Small intestine (tissue), 7 donors: Measurements from ENCODE around the gene KNSTRN. TPM values are rescaled to one million over a fixed set of nuclear protein-coding genes. Genes with fewer than 3 reads are reported as not detected.

Source experiments
- DNase-seq, 2 donors: peaks; one replicate each; pipeline versions ENCODE4 v3.0.0 to v3.0.0-alpha.2; 2013
- FAIRE-seq: peaks from 2 replicates; lab custom pipeline; 2012; peaks lifted over from hg19 to GRCh38; lab: Jason Lieb, UNC
- H3K27ac ChIP-seq, 3 donors: one replicate each; pipeline ENCODE4 v1.5.1; 2013; ENCODE audit warnings: low read length in 2 of 3, mild to moderate bottlenecking in 2 of 3, control low read depth in 1 of 3, inconsistent platforms in 1 of 3, low read depth in 1 of 3, moderate library complexity in 1 of 3
- H3K27me3 ChIP-seq, 3 donors: one replicate each; pipeline ENCODE4 v1.6.1; 2013; ENCODE audit warnings: low read length in 3 of 3, inconsistent platforms in 1 of 3; ENCODE audit not compliant: control insufficient read depth in 3 of 3, insufficient read depth in 3 of 3
- H3K36me3 ChIP-seq, 3 donors: one replicate each; pipeline ENCODE4 v1.6.1; 2013; ENCODE audit warnings: low read length in 3 of 3, inconsistent platforms in 1 of 3, low read depth in 1 of 3, mild to moderate bottlenecking in 1 of 3, moderate library complexity in 1 of 3; ENCODE audit not compliant: control insufficient read depth in 3 of 3, insufficient read depth in 2 of 3
- H3K4me1 ChIP-seq, 3 donors: one replicate each; pipeline ENCODE4 v1.6.1; 2013; ENCODE audit warnings: low read length in 2 of 3, inconsistent platforms in 1 of 3, low read depth in 1 of 3, mild to moderate bottlenecking in 1 of 3, moderate library complexity in 1 of 3; ENCODE audit not compliant: control insufficient read depth in 3 of 3, insufficient read depth in 2 of 3
- H3K4me3 ChIP-seq, 3 donors: one replicate each; pipeline ENCODE4 v1.5.1; 2013; ENCODE audit warnings: low read length in 3 of 3, control low read depth in 1 of 3, inconsistent platforms in 1 of 3, low read depth in 1 of 3, mild to moderate bottlenecking in 1 of 3, moderate library complexity in 1 of 3
- H3K9me3 ChIP-seq, 2 donors: one replicate each; pipeline ENCODE4 v1.6.1; 2013; ENCODE audit warnings: low read depth in 1 of 2, low read length in 1 of 2; ENCODE audit not compliant: control insufficient read depth in 2 of 2, insufficient read depth in 1 of 2
- WGBS, 3 donors: extraction: QIAGEN DNeasy Blood & Tissue Kit; methylation state at CpG; one replicate each; pipeline ENCODE4 v1.1.7; 2013; 5-methylcytosine and 5-hydroxymethylcytosine counted together
- polyA plus RNA-seq, 4 donors: library from polyadenylated mRNA; stranded (reverse) in 3 of 4; unstranded in 1 of 4; fragments of 200-250 nt in 3 of 4; fragments of 120-200 nt in 1 of 4; gene quantifications; one replicate each; pipeline versions ENCODE4 v1.2.1 to v1.2.3, GENCODE V29; 2013
- donor health status: healthy with polysubstance abuse.
- donor health status: control.
- donor health status: control.
- donor health status: Bipolar disorder and iron deficiency.
- donor health status: healthy.

KNSTRN gene
- polyA plus RNA-seq, 4 donors = 4.1 to 24.3 (median 12.9) TPM

DNA sequence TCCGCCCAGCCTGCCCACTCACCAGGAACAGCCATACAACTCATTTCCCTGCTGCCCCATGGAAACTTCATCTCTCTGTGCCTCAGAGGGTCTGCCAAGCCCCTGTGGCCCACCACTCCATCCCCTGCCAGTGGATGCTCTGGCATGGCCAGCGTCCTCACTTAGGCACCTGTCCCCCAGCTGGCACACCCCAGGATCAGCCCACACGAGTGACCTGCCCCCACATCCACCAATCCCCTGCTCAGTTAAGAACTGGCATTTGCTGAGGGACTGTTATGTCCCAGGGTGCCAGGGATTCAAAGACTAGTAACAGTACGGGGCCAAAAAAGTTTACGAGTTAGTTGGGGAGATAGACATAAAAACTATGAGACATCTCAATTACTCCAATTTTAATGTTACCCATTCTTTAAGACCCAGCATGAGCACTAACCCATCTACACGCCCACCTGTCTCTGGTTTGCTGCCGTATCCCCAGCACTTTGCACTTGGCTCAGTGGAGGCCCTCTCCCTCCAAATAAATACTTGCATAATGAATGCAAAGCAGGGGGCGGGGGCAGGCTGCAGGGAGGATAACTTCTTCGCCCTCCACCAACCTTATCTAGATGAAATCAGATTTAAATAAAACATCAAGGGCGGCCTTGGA is 46.7 kb downstream of the KNSTRN start:
- Histone ChIP-seq H3K4me1 (peaks cover 0 to 4% (median 0%) of the 10 kb centered on the region in 3 donors), H3K9me3 (no peaks in the 10 kb centered on the region), H3K27ac (no peak overlapping the region), H3K36me3 (peaks cover 0 to 8% (median 0%) of the 10 kb centered on the region in 3 donors), H3K4me3 (no peak overlapping the region), H3K27me3 (peaks cover 0 to 3% (median 0%) of the 10 kb centered on the region in 3 donors)
- 83 to 91% (median 89%) methylated on average over 9 to 10 of the region's 10 CpGs for WGBS, 3 donors
- FAIRE-seq = no peak
- DNase-seq = no peak

DNA sequence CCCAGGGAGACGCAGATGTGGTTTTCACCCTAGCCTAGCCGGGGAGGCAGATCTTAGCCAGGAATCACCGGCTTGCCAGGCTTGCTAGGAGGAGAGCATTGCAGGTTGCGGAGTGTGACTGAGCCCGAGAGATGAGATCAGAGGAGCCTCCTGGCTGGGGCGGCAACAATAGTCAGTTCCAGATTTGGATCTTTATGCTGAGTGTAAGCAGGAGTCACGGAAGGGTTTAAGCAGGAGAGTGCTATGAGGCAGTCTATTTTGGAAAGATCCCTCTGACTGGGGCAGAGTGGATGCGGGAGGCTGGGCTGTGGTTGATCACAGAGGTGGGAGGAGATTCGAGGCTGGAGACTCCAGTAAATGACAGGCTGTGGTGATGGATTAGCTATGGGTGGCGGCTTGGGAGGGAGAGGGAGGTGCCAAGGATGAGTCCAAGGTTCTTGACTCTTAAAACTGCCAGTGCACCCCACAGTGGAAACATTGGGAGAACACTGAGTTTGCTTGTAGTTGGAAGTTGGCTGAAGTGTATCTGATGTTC is 47.8 kb downstream of the KNSTRN start:
- H3K4me1 ChIP-seq = peaks cover 0 to 6% (median 0%) of the 10 kb centered on the region in 3 donors
- no peak overlapping the region for H3K27ac ChIP-seq
- DNase-seq (peak; percentile 56 to 79), FAIRE-seq (no peak)
- no peak overlapping the region for H3K4me3 ChIP-seq
- peaks cover 0 to 11% (median 1%) of the 10 kb centered on the region in 3 donors for H3K27me3 ChIP-seq
- WGBS, 3 donors = 10 to 45% (median 32%) methylated on average over 10 of the region's 10 CpGs
- no peaks in the 10 kb centered on the region for H3K9me3 ChIP-seq
- H3K36me3 ChIP-seq = peaks cover 0 to 8% (median 0%) of the 10 kb centered on the region in 3 donors

DNA sequence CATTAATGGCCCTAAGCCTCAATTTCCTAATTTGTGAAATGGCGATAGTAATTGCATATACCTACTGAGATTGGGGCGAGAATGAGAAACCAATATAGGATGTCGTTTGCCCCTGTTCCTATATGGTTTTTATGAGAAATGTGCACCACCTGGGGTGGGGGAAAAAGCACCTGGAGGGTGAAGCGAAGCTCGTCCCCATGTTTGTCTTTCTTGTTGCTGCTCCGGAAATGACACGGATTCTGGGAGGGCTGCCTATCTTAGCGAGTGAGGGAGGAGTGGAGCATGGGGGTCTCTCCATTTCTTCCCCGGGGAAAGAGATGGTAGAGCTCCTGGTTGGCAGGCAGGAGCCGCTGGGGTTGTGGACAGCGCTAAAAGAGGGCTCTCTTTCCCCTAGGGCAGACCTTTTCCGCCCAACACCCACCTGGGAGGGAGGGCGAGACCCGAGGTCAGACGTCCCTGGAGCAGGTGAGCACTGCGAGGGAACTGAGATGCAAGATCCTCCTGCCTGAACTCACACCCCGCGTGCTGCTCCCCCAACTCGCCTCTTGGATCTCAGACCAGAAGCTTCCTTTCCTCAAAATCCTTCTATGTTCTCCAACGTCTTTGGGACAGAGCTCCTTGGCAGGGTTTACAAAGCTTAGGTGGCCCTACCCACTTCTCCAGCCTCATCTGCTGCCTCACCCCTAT is 52.6 kb downstream of the KNSTRN start:
- WGBS, 3 donors = 50 to 59% (median 58%) methylated on average over 19 to 20 of the region's 20 CpGs
- Histone ChIP-seq H3K9me3 (no peaks in the 10 kb centered on the region), H3K4me1 (peaks cover 0 to 43% (median 3%) of the 10 kb centered on the region in 3 donors), H3K36me3 (peaks cover 0 to 4% (median 0%) of the 10 kb centered on the region in 3 donors), H3K27me3 (peaks cover 0 to 59% (median 12%) of the 10 kb centered on the region in 3 donors), H3K27ac (no peak overlapping the region), H3K4me3 (peak overlapping the region in 1 of 3 donors; percentile 9)
- no peak for DNase-seq
- no peak for FAIRE-seq

DNA sequence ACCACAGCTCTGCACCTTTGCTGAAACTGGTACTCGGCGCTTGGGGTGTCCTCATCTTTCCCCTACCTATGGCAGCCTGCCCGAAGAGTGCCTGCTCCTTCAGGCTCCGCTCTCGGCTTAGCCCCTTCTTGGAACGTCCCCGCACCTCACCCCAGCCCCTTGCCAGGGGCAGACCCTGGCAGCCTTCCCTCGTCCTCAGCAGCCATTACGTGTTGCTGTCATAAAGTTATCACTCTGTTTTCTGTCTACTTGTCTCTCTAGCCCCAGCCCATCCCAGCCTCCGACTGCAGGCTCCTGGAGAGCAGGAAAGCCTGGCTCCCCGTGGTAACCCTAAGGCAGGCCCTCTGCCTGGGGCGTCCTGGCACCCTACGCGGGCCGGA is 53.2 kb downstream of the KNSTRN start:
- FAIRE-seq (no peak), DNase-seq (peak in 1 of 2 donors; percentile 39)
- peaks cover 0 to 4% (median 0%) of the 10 kb centered on the region in 3 donors for H3K36me3 ChIP-seq
- 7 to 20% (median 9%) methylated on average over 15 of the region's 15 CpGs for WGBS, 3 donors
- H3K4me1 ChIP-seq = peaks cover 0 to 44% (median 3%) of the 10 kb centered on the region in 3 donors
- peak overlapping the region in 2 of 3 donors; percentile 9 to 16 for H3K4me3 ChIP-seq
- H3K27ac ChIP-seq = no peak overlapping the region
- no peaks in the 10 kb centered on the region for H3K9me3 ChIP-seq
- peaks cover 0 to 62% (median 12%) of the 10 kb centered on the region in 3 donors for H3K27me3 ChIP-seq

DNA sequence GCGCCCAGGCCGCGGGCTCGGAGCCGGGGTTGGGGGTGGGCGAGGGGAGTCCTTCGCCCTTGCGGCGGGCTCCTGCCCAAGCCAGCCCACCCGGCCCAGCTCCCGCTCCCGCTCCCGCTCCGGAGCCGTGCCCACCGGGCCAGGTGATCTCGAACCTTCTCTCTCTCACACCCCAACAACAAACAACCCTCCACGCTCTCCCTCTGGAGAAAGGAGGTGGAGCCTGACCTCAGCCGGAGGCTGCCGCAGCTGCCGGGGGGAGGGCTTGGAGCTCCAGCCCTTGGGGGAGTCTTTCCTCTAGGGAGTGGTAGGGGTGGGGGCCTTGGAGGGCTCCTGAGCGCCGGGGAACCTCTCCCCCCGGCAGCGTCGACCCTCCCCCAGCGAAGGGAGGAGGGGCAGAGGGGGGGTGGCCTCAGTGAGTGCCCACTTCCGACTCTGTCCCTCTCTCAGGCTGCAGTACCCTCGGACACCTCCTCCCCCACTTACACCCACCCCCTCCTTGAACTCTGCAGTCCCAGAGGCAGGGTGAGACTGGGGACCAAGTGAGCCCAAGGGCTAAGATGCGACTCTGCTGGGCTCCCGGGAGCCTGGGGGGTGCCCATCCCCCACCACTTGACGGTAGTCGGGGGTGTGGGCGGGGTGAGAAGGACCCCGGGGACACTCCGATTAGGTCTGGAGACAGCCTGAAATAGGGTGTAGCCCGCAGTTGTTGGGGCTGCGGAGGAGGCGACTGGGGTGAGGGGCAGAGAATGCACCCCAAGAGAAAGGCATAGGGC is 53.8 kb downstream of the KNSTRN start:
- FAIRE-seq (no peak), DNase-seq (peak; percentile 36 to 67)
- Histone ChIP-seq H3K27ac (no peak overlapping the region), H3K4me1 (peaks cover 0 to 42% (median 3%) of the 10 kb centered on the region in 3 donors), H3K9me3 (no peaks in the 10 kb centered on the region), H3K36me3 (peaks cover 0 to 4% (median 0%) of the 10 kb centered on the region in 3 donors), H3K4me3 (peak overlapping the region; percentile 7 to 30 (median 16)), H3K27me3 (peaks cover 0 to 62% (median 12%) of the 10 kb centered on the region in 3 donors)
- 0% methylated on average over 29 to 37 of the region's 39 CpGs for WGBS, 3 donors

DNA sequence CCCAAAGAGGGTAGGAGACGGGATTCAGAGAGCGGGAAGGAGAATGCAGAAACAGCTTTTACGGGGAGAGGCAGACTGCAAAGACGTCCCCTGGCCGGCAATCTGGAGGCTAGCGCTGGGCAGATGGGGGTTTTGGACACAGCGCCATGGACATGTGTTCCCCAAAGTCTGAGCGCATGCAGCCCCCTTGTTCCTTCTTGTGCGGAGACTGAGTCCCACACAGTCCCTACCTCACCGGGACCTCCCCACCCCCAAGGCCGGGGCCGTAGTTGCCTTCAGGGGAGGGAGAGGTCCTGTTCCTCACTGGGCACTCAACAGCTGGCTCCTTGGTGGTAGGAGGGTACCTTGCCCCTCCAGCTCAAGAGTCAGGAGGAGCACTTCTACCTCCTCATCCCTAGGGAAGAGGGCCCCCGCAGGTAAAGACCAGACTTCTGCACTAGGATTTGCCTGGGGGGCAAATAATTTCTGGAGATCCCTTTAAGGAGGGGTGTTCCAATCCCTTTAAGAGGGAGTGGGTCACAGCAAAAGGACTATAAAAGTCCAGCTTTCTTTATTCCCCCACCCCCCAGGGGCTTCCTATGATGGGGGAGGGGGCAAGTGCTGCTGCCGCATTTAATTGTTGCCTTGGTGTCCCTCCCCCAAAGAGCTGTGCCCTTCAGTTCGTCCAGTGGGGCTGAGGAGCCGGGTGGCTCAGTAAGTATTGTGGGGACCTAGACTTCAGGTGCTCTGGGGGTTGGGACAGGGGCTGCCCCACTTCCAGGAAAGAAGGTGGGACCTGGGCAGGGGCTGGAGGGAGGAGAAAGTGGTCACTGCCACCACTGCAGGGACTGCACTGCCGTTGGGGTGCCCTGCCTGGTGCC is 54.6 kb downstream of the KNSTRN start:
- peaks cover 0 to 62% (median 12%) of the 10 kb centered on the region in 3 donors for H3K27me3 ChIP-seq
- 11 to 29% (median 28%) methylated on average over 17 of the region's 17 CpGs for WGBS, 3 donors
- H3K4me1 ChIP-seq = peaks cover 0 to 42% (median 3%) of the 10 kb centered on the region in 3 donors
- H3K27ac ChIP-seq = no peak overlapping the region
- H3K9me3 ChIP-seq = no peaks in the 10 kb centered on the region
- H3K36me3 ChIP-seq = peaks cover 0 to 4% (median 0%) of the 10 kb centered on the region in 3 donors
- H3K4me3 ChIP-seq = peak overlapping the region in 1 of 3 donors; percentile 30
- FAIRE-seq = no peak
- DNase-seq = no peak

DNA sequence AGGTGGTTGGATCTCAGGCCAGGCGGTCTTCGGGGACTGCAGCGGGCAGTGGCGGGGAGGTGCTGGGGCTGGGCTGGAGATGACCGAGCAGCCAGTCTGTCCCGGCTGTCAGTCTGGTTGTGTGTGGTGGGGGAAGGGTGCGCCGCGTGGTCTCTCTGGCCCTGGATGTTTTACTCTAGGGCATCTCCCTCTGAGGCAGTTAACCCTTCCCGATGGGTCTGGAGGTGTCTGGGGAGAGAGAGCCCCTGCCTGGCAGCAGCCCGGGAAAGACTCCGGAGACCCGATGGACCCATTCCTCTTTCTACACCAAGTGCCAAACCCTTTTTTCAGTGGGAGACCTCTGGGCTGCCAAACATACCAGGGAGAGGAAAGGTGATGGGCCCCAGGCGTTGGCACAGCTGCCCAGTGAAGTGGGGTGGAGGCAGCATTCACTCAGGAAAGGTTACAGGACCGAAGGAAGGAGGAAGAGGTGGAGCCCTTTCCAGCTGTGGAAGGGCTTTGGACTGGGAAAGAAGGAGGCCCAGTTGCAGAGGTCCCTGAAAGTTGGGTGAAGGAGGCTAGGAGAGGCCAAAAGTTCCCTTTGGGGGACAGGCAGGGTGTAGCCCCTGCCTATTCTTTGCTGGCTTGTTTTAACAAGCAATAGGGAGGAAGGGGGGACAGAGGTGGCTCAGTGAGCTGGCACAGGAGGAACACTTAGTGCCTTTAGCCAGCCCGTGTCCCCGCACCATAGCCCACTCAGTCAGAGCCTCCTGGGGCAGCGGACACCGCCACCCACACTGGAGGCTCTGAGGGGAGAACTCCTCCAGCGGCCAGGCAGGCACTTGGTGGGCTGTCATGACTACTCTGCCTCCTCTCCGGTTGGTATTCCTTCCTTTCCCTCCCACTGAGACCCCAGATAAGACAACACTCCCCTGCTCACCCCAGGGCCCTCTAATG is 55.5 kb downstream of the KNSTRN start:
- no peak overlapping the region for H3K27ac ChIP-seq
- peaks cover 3 to 49% (median 3%) of the 10 kb centered on the region in 3 donors for H3K4me1 ChIP-seq
- no peak overlapping the region for H3K4me3 ChIP-seq
- H3K9me3 ChIP-seq = no peaks in the 10 kb centered on the region
- FAIRE-seq (no peak), DNase-seq (no peak)
- H3K36me3 ChIP-seq = no peaks in the 10 kb centered on the region
- H3K27me3 ChIP-seq = peaks cover 0 to 62% (median 12%) of the 10 kb centered on the region in 3 donors
- WGBS, 3 donors = 55 to 75% (median 71%) methylated on average over 21 of the region's 21 CpGs
